Left ventricle myocardium inferior (tissue), 1 donor: ENCODE results near the gene GMEB2. TPM values are rescaled to one million over a fixed set of nuclear protein-coding genes. Genes with fewer than 3 reads are reported as not detected.

Source experiments
- DNase-seq: peaks from one replicate; pipeline ENCODE4 v3.0.0-alpha.2; 2020
- H3K27ac ChIP-seq: fragments of 200-600 bp; replicated peaks from 2 replicates; pipeline ENCODE4 v1.8.0; 2021
- H3K27me3 ChIP-seq: fragments of 200-600 bp; 2 replicates; pipeline ENCODE4 v1.8.0; 2021; ENCODE audit warnings: low read depth
- H3K36me3 ChIP-seq: fragments of 200-600 bp; 2 replicates; pipeline ENCODE4 v1.8.0; 2021
- H3K4me1 ChIP-seq: fragments of 200-600 bp; 2 replicates; pipeline ENCODE4 v1.8.0; 2021
- H3K4me3 ChIP-seq: fragments of 200-600 bp; 2 replicates; pipeline ENCODE4 v1.8.0; 2021; ENCODE audit warnings: mild to moderate bottlenecking, moderate library complexity
- H3K9me3 ChIP-seq: fragments of 200-600 bp; replicated peaks from 2 replicates; pipeline ENCODE4 v1.8.0; 2021
- CTCF ChIP-seq: fragments of 200-600 bp; IDR thresholded peaks from 2 replicates; pipeline ENCODE4 v1.8.0; 2021; ENCODE audit warnings: antibody characterized with exemption, mild to moderate bottlenecking, borderline replicate concordance
- intact Hi-C: fragments of 100-400 bp; cut with micrococcal nuclease; formaldehyde crosslinking; loops from one replicate; pipeline ENCODE4 v1.11.0; 2022
- total RNA-seq: library from RNA; stranded (reverse); fragmentation: NEBNext Ultra II Directional; extraction: Animal tissue kit (Norgen Biotek cat#: 25700); gene quantifications from one replicate; pipeline ENCODE4 v1.2.1, GENCODE V29; 2021
- donor health status: DM: no; HTN: yes; CAD: no; lungs with severe emphysema.

The GMEB2 gene
- total RNA-seq, 1 donor from 2014 or later: 5.3 TPM

GRCh38 chr20:63547725-63548480 is 79.0 kb downstream of the GMEB2 start, which contains the start of gene SRMS:
Gene SRMS, minus strand, starts transcription at chr20:63547749. Its CDS starts 286 bp downstream, at chr20:63547463.
- H3K27me3 ChIP-seq: peaks cover 68% of the 10 kb centered on the region
- no peaks in the 10 kb centered on the region for H3K9me3 ChIP-seq
- no peak for TF ChIP-seq CTCF
- intact Hi-C loops: no loop called here
- no peak for DNase-seq
- no peaks in the 10 kb centered on the region for H3K36me3 ChIP-seq
- no peaks in the 10 kb centered on the region for H3K4me1 ChIP-seq
- no peak within 1 kb of the TSS for H3K27ac ChIP-seq
- H3K4me3 ChIP-seq: no peak within 1 kb of the TSS

- H3K4me3 ChIP-seq: no peak overlapping the region
- H3K27ac ChIP-seq: no peak overlapping the region
- TF ChIP-seq CTCF: no peak
- no peak for DNase-seq
- H3K27me3 ChIP-seq: peaks cover 63% of the 10 kb centered on the region
- intact Hi-C loops: no loop called here
- H3K9me3 ChIP-seq: no peaks in the 10 kb centered on the region
- H3K36me3 ChIP-seq: no peaks in the 10 kb centered on the region
- no peaks in the 10 kb centered on the region for H3K4me1 ChIP-seq
Observed at GRCh38 chr20:63546956-63547724, 79.8 kb downstream of the GMEB2 start.

- no peak for DNase-seq
- no peak overlapping the region for H3K4me3 ChIP-seq
- no peaks in the 10 kb centered on the region for H3K9me3 ChIP-seq
- TF ChIP-seq CTCF: no peak
- H3K27ac ChIP-seq: no peak overlapping the region
- intact Hi-C loops: no loop called here
- H3K27me3 ChIP-seq: peaks cover 63% of the 10 kb centered on the region
- no peaks in the 10 kb centered on the region for H3K4me1 ChIP-seq
- H3K36me3 ChIP-seq: no peaks in the 10 kb centered on the region
Observed at GRCh38 chr20:63546256-63546955, 80.5 kb downstream of the GMEB2 start.

GRCh38 chr20:63545814-63546213 is 81.1 kb downstream of the GMEB2 start:
- H3K4me1 ChIP-seq: no peaks in the 10 kb centered on the region
- H3K36me3 ChIP-seq: no peaks in the 10 kb centered on the region
- no peak for DNase-seq
- H3K27ac ChIP-seq: no peak overlapping the region
- no peaks in the 10 kb centered on the region for H3K9me3 ChIP-seq
- H3K4me3 ChIP-seq: no peak overlapping the region
- intact Hi-C loops: no loop called here
- no peak for TF ChIP-seq CTCF
- peaks cover 59% of the 10 kb centered on the region for H3K27me3 ChIP-seq

- TF ChIP-seq CTCF: no peak
- intact Hi-C loops: no loop called here
- no peak for DNase-seq
- Histone ChIP-seq H3K9me3 (no peaks in the 10 kb centered on the region), H3K4me1 (no peaks in the 10 kb centered on the region), H3K27ac (no peak overlapping the region), H3K4me3 (no peak overlapping the region), H3K36me3 (no peaks in the 10 kb centered on the region), H3K27me3 (peaks cover 51% of the 10 kb centered on the region)
Observed at GRCh38 chr20:63544958-63545516, 81.9 kb downstream of the GMEB2 start.
